Activated T-cell treated with anti-CD3 and anti-CD28 coated beads for 48 hours (primary cell): ENCODE data around the gene HIPK1.
"Not testable (repeated sequence)": the region's sequence is repeated elsewhere in the genome, so short reads cannot be mapped to it uniquely, and the experiment has no call there.

ENCODE experiments used
- DNase-seq: peaks from one replicate; pipeline ENCODE4 v3.0.0-alpha.2; 2020; ENCODE audit warnings: low read depth

HIPK1 gene

GRCh38 chr1:113945329-113945728, 16.2 kb downstream of the HIPK1 start:
- no peak for DNase-seq

GRCh38 chr1:113946112-113946511, 17.0 kb downstream of the HIPK1 start:
- no peak for DNase-seq

- no peak for DNase-seq
Measured at GRCh38 chr1:113946678-113947387, 17.7 kb downstream of the HIPK1 start.

- DNase-seq, result no peak
Measured at GRCh38 chr1:113947388-113948107, 18.4 kb downstream of the HIPK1 start.

GRCh38 chr1:113948151-113948550, 19.0 kb downstream of the HIPK1 start:
- DNase-seq, result not testable (repeated sequence)

- DNase-seq, result no peak
Measured at GRCh38 chr1:113949007-113949406, 19.9 kb downstream of the HIPK1 start.

- DNase-seq, result no peak
Measured at GRCh38 chr1:113950908-113951307, 21.8 kb downstream of the HIPK1 start.

GRCh38 chr1:113951719-113952118, 22.6 kb downstream of the HIPK1 start:
- no peak for DNase-seq

GRCh38 chr1:113957984-113958383, 28.9 kb downstream of the HIPK1 start:
- no peak for DNase-seq

- DNase-seq, result no peak
Measured at GRCh38 chr1:113958691-113959090, 29.6 kb downstream of the HIPK1 start.

- no peak for DNase-seq
Measured at GRCh38 chr1:113963281-113963906, 34.3 kb downstream of the HIPK1 start.

- no peak for DNase-seq
Measured at GRCh38 chr1:113965703-113966412, 36.7 kb downstream of the HIPK1 start.

- DNase-seq, result no peak
Measured at GRCh38 chr1:113972954-113973353, 43.8 kb downstream of the HIPK1 start.

GRCh38 chr1:113975211-113975895, 46.2 kb downstream of the HIPK1 start:
- DNase-seq, result no peak

GRCh38 chr1:113976609-113977278, 47.6 kb downstream of the HIPK1 start:
- DNase-seq, result no peak

GRCh38 chr1:113977906-113978305, 48.8 kb downstream of the HIPK1 start:
- DNase-seq, result no peak

- peak; percentile 39 for DNase-seq
Measured at GRCh38 chr1:113978863-113979702, 50.0 kb downstream of the HIPK1 start, which contains the start of gene OLFML3. Gene OLFML3, plus strand, starts transcription at chr1:113979474. Its CDS starts 43 bp downstream, at chr1:113979517.

GRCh38 chr1:113980110-113980509, 51.0 kb downstream of the HIPK1 start:
- DNase-seq, result no peak

GRCh38 chr1:113981962-113982931, 53.1 kb downstream of the HIPK1 start:
- no peak for DNase-seq
